CMK (cell line): ENCODE data around the gene COL5A1.

Source experiments
- DNase-seq: peaks from one replicate; pipeline ENCODE4 v3.0.0-alpha.2; 2010; ENCODE audit warnings: low read depth

COL5A1 gene

DNA sequence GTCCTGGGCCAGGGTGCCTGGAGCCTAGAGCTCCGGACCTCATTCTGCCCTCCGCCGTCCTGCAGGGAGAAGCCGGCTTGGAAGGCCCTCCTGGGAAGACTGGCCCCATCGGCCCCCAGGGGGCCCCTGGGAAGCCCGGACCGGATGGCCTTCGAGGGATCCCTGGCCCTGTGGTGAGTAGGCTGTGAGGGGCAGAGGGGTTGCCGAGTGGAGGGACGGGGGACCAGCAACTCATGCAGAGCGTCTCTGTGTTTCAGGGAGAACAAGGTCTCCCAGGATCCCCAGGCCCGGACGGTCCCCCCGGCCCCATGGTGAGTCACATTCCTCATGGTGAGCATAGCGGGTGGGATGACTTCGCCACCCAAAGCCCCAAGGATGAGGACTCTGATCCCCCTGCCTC is 177.0 kb downstream of the COL5A1 start:
- no peak for DNase-seq

- no peak for DNase-seq
Measured at GRCh38 chr9:134820901-134821300, 179.3 kb downstream of the COL5A1 start.

DNA sequence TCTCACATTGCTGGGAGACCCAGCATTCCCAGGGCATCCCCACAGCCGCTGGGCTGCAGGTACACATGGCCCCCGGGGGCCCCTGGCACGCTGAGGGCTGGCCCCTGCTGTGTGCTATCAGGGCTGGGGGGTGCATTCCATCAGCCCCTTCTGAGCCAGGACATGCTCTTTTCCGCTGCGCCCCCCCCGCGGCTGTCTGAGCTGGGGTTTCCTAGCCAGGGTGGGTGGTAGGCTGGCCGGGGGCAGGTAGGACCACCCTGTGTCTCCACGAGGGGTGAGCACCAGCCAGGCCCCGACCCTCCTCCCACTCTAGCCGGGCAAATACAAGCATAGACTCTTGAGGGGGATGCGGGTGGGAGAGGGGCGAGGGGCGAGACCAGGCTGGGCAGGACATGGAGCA is 180.9 kb downstream of the COL5A1 start:
- no peak for DNase-seq

- no peak for DNase-seq
Measured at GRCh38 chr9:134823623-134824022, 182.0 kb downstream of the COL5A1 start.

DNA sequence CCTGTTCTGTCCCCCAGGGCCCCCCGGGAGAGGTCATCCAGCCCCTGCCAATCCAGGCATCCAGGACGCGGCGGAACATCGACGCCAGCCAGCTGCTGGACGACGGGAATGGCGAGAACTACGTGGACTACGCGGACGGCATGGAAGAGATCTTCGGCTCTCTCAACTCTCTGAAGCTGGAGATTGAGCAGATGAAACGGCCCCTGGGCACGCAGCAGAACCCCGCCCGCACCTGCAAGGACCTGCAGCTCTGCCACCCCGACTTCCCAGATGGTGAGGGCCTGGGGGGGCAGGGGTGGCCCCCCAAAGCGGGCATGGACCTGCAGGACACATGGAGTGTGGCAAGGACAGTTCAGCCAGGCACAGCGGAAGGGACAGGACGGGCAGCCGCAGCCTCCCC is 183.0 kb downstream of the COL5A1 start:
- no peak for DNase-seq

GRCh38 chr9:134825025-134825424 is 183.4 kb downstream of the COL5A1 start:
- DNase-seq: no peak

GRCh38 chr9:134826336-134827285 is 185.0 kb downstream of the COL5A1 start:
- no peak for DNase-seq

DNA sequence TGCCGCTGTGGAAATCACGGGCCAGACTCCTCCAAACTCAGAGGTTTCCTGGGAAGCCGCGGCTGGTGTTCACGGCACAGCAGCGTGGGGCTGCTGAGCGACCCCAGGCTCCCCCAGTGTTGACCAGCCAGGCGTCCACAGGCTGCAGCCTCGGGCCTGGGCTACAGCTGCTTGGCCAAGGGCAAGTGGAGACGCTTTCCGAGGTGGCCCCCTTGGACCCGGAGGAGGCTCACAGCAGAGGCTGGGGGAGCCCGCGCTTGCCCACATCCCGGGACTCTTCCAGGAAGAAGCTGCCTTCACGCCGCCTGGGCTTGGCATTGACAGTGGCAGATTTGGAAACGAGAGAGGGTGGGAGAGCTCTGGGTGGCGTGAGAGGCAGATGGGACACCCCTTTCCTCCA is 186.0 kb downstream of the COL5A1 start:
- no peak for DNase-seq

- DNase-seq: no peak
Measured at GRCh38 chr9:134827993-134828392, 186.4 kb downstream of the COL5A1 start.

- DNase-seq: no peak
Measured at GRCh38 chr9:134828892-134829291, 187.3 kb downstream of the COL5A1 start.

GRCh38 chr9:134829356-134829937 is 187.8 kb downstream of the COL5A1 start:
- DNase-seq: no peak

GRCh38 chr9:134830126-134830525 is 188.5 kb downstream of the COL5A1 start:
- DNase-seq: no peak

GRCh38 chr9:134830926-134831720 is 189.5 kb downstream of the COL5A1 start:
- DNase-seq: no peak

DNA sequence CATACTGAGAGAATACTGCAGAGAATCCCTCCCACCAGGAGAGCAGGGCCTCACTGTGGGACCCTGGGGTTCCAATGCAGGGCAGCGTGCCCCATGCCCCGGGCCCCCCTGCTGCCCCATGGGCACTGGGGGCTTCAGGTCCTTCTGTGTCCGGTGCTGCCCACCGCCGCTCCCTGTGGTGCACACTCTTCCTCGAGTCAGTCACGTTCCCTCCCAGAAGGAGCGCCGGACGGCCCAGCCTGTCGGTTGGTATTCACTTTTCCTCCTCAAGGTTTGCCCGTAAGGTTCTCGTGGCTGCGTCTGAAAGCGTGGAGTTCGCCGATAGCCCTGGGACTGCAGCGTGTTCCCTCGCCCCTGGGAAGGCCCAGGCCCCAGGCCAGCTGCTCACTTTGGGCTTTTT is 190.9 kb downstream of the COL5A1 start:
- DNase-seq: no peak

DNA sequence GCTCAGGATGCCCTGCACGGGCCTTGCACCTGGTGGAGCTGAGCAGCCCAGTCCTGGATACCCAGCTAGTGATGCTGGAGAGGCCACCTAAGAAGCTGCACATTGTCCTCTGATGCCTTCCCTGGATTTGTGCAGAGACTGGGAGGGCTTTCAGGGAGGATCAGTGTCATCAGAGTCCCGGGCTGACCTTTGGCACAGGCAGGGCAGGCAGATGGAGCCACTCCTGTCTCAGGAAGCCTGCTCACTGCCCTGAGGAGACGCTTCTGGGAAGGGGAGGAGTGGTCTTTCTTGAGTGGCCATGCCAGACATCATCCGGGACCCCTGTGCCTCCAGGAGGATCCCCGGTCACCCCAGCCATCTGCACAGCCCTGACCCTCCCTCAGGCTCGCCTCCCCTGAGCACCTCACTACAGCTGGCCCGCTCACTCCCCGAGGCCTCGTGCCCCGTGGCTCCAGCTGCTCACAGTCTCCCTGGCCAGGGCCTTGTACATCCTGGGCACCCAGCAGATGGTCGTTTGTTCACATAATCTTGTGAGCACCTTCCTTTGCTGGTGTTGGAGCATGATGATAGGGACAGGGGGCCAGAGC is 191.8 kb downstream of the COL5A1 start:
- no peak for DNase-seq

- no peak for DNase-seq
Measured at GRCh38 chr9:134834217-134834956, 192.8 kb downstream of the COL5A1 start.

DNA sequence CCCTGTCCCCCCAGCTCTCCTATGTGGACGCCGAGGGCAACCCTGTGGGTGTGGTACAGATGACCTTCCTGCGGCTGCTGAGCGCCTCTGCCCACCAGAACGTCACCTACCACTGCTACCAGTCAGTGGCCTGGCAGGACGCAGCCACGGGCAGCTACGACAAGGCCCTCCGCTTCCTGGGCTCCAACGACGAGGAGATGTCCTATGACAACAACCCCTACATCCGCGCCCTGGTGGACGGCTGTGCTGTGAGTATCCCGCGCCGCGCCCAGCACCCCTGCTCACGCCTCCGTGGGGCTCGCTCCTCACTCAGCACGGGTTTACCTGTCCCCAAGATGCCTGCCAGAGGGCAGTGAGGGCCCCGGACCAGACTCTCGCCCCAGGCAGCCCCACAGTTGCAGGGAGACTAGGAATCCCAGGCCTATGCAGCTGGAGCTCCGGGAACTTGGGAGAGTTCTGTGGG is 193.4 kb downstream of the COL5A1 start:
- DNase-seq: no peak

DNA sequence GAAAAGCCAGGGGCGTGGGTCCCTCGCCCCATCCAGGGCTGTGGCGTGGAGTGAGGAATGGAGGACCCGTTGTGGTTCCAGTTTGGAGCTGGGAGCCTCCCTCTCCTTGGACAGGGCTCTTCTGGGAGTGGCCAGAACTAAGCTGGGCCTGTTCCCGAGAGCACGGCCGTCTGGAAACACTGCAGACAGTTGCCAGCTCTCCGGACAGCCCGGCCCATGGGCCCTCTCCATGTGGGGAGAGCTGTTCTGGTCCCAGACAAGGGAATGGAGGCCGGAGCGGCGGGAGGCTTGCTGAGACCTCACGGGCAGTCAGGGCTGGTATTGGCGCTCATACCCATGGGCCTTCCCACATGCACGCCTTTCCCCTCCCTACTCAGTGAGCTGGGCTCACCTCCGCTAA is 193.8 kb downstream of the COL5A1 start:
- no peak for DNase-seq

- DNase-seq: no peak
Measured at GRCh38 chr9:134835987-134836386, 194.4 kb downstream of the COL5A1 start.

GRCh38 chr9:134836406-134836970 is 194.9 kb downstream of the COL5A1 start:
- DNase-seq: no peak

DNA sequence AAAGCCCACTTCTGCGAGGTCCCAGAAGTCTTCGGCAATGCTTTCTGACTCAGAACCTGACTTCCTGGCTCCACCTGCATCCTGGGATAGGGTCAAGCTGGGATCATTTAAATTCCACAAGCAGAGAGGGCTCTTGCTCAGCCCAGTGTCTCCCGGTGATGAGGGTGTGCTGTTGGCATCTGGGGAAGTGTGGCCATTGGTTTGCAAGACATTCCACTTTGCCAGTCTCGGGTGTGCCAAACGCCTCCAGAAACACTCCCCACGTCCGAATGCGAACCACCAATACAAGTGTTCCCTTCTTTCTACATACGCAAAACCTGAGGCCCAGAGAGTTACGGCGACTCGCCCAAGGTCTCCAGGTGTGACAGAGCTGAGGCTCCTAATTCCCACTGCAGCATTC is 195.9 kb downstream of the COL5A1 start:
- DNase-seq: no peak
